A549 (cell line): ENCODE data around the gene SMARCA4.

Experiments
- CHD2 ChIP-seq: fragments of 150-350 bp; IDR thresholded peaks from 2 replicates; pipeline ENCODE4 v1.6.1; 2014; ENCODE audit warnings: low read length; ENCODE audit not compliant: partially characterized antibody
- CTCF ChIP-seq: fragments of >200 bp; sonication (Bioruptor Twin); formaldehyde crosslinking; IDR thresholded peaks from 3 replicates; pipeline ENCODE4 v1.5.1; 2016
- EP300 ChIP-seq, 2 experiments: fragments of >200 bp; sonication (Bioruptor Twin); formaldehyde crosslinking; IDR thresholded peaks; 2 replicates in 1 of 2; 3 replicates in 1 of 2; pipeline ENCODE4 v1.6.1; 2016 to 2017
- HDAC2 ChIP-seq: fragments of 200-600 bp; sonication (generic); IDR thresholded peaks from 2 replicates; pipeline ENCODE4 v1.6.1; 2016
- HOXA7 ChIP-seq: fragments of 250-450 bp; sonication (Bioruptor Pico); IDR thresholded peaks from 2 replicates; pipeline ENCODE4 v1.5.0; 2020; ENCODE audit warnings: mild to moderate bottlenecking, moderate library complexity
- JUN ChIP-seq, 2 experiments: fragments of >200 bp; sonication (Bioruptor Twin); formaldehyde crosslinking; IDR thresholded peaks; 2 replicates in 1 of 2; 3 replicates in 1 of 2; pipeline ENCODE4 v1.6.1; 2016 to 2017
- KDM1A ChIP-seq: fragments of 200-600 bp; sonication (generic); IDR thresholded peaks from 2 replicates; pipeline ENCODE4 v1.6.1; 2016; ENCODE audit warnings: low read depth, mild to moderate bottlenecking
- MAFK ChIP-seq: fragments of 450-650 bp; IDR thresholded peaks from 2 replicates; pipeline ENCODE4 v1.6.1; 2014; ENCODE audit not compliant: partially characterized antibody
- MAX ChIP-seq: IDR thresholded peaks from 2 replicates; pipeline ENCODE4 v1.6.1; 2012
- NR3C1 ChIP-seq: fragments of >200 bp; sonication (Bioruptor Twin); formaldehyde crosslinking; IDR thresholded peaks from 3 replicates; pipeline ENCODE4 v1.6.1; 2017
- PHF8 ChIP-seq: fragments of 200-600 bp; sonication (generic); IDR thresholded peaks from 2 replicates; pipeline ENCODE4 v1.6.1; 2016; ENCODE audit warnings: low read depth, mild to moderate bottlenecking, antibody characterized with exemption, moderate library complexity, borderline replicate concordance
- POLR2A ChIP-seq: IDR thresholded peaks from 2 replicates; pipeline ENCODE4 v1.6.1; 2012; ENCODE audit warnings: mild to moderate bottlenecking, low read length
- POLR2AphosphoS2 ChIP-seq: conservative IDR thresholded peaks from 2 replicates; pipeline ENCODE4 v1.6.1; 2012; ENCODE audit warnings: low read length, improper control_type of control experiment, inconsistent platforms
- RARB ChIP-seq: fragments of 250-450 bp; sonication (Bioruptor Pico); IDR thresholded peaks from 2 replicates; pipeline ENCODE4 v1.8.0; 2021; ENCODE audit warnings: mild to moderate bottlenecking, moderate library complexity

GRCh38 chr19:10911579-10912363, 49.1 kb upstream of the SMARCA4 start:
- TF ChIP-seq MAFK (no peak), CTCF (no peak), PHF8 (no peak), POLR2A (no peak), HOXA7 (CRISPR knock-in tag) (no peak), EP300 (IDR thresholded peaks at IDR 0.05) (no peak), CHD2 (no peak), KDM1A (no peak), POLR2AphosphoS2 (no peak), MAX (no peak), HDAC2 (no peak), JUN (IDR thresholded peaks at IDR 0.05) (no peak), NR3C1 (no peak), RARB (CRISPR knock-in tag) (no peak)
